Mesothelial cell of epicardium (in vitro differentiated cells): ENCODE data around the gene KRTAP9-1. TPM values are rescaled to one million over a fixed set of nuclear protein-coding genes. Genes with fewer than 3 reads are reported as not detected.
"Not testable (repeated sequence)": the region's sequence is repeated elsewhere in the genome, so short reads cannot be mapped to it uniquely, and the experiment has no call there.

Source experiments
- DNase-seq, 2 experiments: peaks; one replicate each; pipeline ENCODE4 v3.0.0; 2021; ENCODE audit warnings: low spot score in 2 of 2; ENCODE audit not compliant: unreplicated experiment in 2 of 2
- H3K27ac Mint-ChIP-seq: 2 replicates; pipeline ENCODE4 v1.8.0; 2021; ENCODE audit warnings: mixed read lengths
- H3K27me3 Mint-ChIP-seq: 2 replicates; pipeline ENCODE4 v1.8.0; 2021; ENCODE audit warnings: low read depth, mixed read lengths
- H3K36me3 Mint-ChIP-seq: 2 replicates; pipeline ENCODE4 v1.8.0; 2021; ENCODE audit warnings: mixed read lengths
- H3K4me1 Mint-ChIP-seq: 2 replicates; pipeline ENCODE4 v1.8.0; 2021; ENCODE audit warnings: mixed read lengths
- H3K4me3 Mint-ChIP-seq: 2 replicates; pipeline ENCODE4 v1.8.0; 2021; ENCODE audit warnings: mild to moderate bottlenecking, moderate library complexity, mixed read lengths
- H3K9me3 Mint-ChIP-seq: 2 replicates; pipeline ENCODE4 v1.8.0; 2021; ENCODE audit warnings: mixed read lengths
- CTCF ChIP-seq: fragments of 200-600 bp; sonication (generic); IDR thresholded peaks from one replicate; pipeline ENCODE4 v1.5.0; 2021; ENCODE audit warnings: antibody characterized with exemption; ENCODE audit not compliant: unreplicated experiment
- total RNA-seq: library from RNA; stranded (reverse); gene quantifications from 3 replicates; pipeline ENCODE4 v1.2.1, GENCODE V29; 2021

KRTAP9-1 gene
- total RNA-seq, 1 donor from 2014 or later, result not detected

GRCh38 chr17:41147531-41148204 is 42.0 kb upstream of the KRTAP9-1 start:
- no peak for DNase-seq
- no peak for TF ChIP-seq CTCF
- Mint-ChIP-seq H3K9me3 (peaks cover 14% of the 10 kb centered on the region), H3K27ac (no peak overlapping the region), H3K4me3 (no peak overlapping the region), H3K27me3 (no peaks in the 10 kb centered on the region), H3K36me3 (peaks cover 9% of the 10 kb centered on the region), H3K4me1 (peaks cover 26% of the 10 kb centered on the region)

GRCh38 chr17:41148971-41149651 is 40.6 kb upstream of the KRTAP9-1 start:
- not testable (repeated sequence) for H3K36me3 Mint-ChIP-seq, DNase-seq, H3K27me3 Mint-ChIP-seq, H3K27ac Mint-ChIP-seq, H3K4me3 Mint-ChIP-seq, H3K9me3 Mint-ChIP-seq
- peaks cover 39% of the 10 kb centered on the region for H3K4me1 Mint-ChIP-seq

GRCh38 chr17:41149652-41149985 is 40.1 kb upstream of the KRTAP9-1 start, which contains the start of gene KRTAP4-5:
KRTAP4-5 (minus strand) TSS chr17:41149825; CDS start chr17:41149767, 58 bp downstream.
- H3K4me1 Mint-ChIP-seq, result peaks cover 40% of the 10 kb centered on the region
- H3K27me3 Mint-ChIP-seq, result no peaks in the 10 kb centered on the region
- H3K27ac Mint-ChIP-seq, result no peak within 1 kb of the TSS
- DNase-seq, result no peak
- no peaks in the 10 kb centered on the region for H3K9me3 Mint-ChIP-seq
- no peak for TF ChIP-seq CTCF
- H3K4me3 Mint-ChIP-seq, result no peak within 1 kb of the TSS
- peaks cover 2% of the 10 kb centered on the region for H3K36me3 Mint-ChIP-seq

GRCh38 chr17:41150026-41150425 is 39.7 kb upstream of the KRTAP9-1 start:
- no peak for DNase-seq
- Mint-ChIP-seq H3K36me3 (peaks cover under 1% of the 10 kb centered on the region), H3K4me1 (peaks cover 39% of the 10 kb centered on the region), H3K27ac (no peak overlapping the region), H3K9me3 (no peaks in the 10 kb centered on the region), H3K27me3 (no peaks in the 10 kb centered on the region), H3K4me3 (no peak overlapping the region)
- no peak for TF ChIP-seq CTCF

GRCh38 chr17:41151525-41151924 is 38.2 kb upstream of the KRTAP9-1 start:
- Mint-ChIP-seq H3K4me1 (peaks cover 28% of the 10 kb centered on the region), H3K4me3 (no peak overlapping the region), H3K36me3 (no peaks in the 10 kb centered on the region), H3K27me3 (no peaks in the 10 kb centered on the region), H3K27ac (no peak overlapping the region), H3K9me3 (peaks cover 4% of the 10 kb centered on the region)
- TF ChIP-seq CTCF, result no peak
- no peak for DNase-seq

GRCh38 chr17:41153856-41154255 is 35.8 kb upstream of the KRTAP9-1 start:
- no peak for TF ChIP-seq CTCF
- no peak for DNase-seq
- peaks cover 4% of the 10 kb centered on the region for H3K9me3 Mint-ChIP-seq

GRCh38 chr17:41160190-41160589 is 29.5 kb upstream of the KRTAP9-1 start:
- H3K9me3 Mint-ChIP-seq, H3K4me3 Mint-ChIP-seq, H3K27ac Mint-ChIP-seq, DNase-seq, H3K36me3 Mint-ChIP-seq, H3K4me1 Mint-ChIP-seq, H3K27me3 Mint-ChIP-seq: not testable (repeated sequence)

More at GRCh38 chr17:41153856-41154255, 35.8 kb upstream of the KRTAP9-1 start:
- Mint-ChIP-seq H3K36me3 (no peaks in the 10 kb centered on the region), H3K27me3 (no peaks in the 10 kb centered on the region), H3K4me1 (peaks cover 17% of the 10 kb centered on the region), H3K27ac (peak overlapping the region; percentile 78), H3K4me3 (no peak overlapping the region)
